K562 (cell line): ENCODE results near the gene FXR1. TPM values are rescaled to one million over a fixed set of nuclear protein-coding genes. Genes with fewer than 3 reads are reported as not detected.

ENCODE experiments used
- ADNP ChIP-seq: fragments of 200-800 bp; sonication (Bioruptor generic); IDR thresholded peaks from 2 replicates; pipeline ENCODE4 v1.6.1; 2016; ENCODE audit warnings: missing genetic modification characterization, missing compliant biosample characterization
- BACH1 ChIP-seq: fragments of 200-800 bp; sonication (Bioruptor generic); IDR thresholded peaks from 2 replicates; pipeline ENCODE4 v1.6.1; 2016; ENCODE audit warnings: missing genetic modification characterization, missing compliant biosample characterization
- E4F1 ChIP-seq: fragments of 250-450 bp; sonication (Bioruptor Pico); IDR thresholded peaks from 2 replicates; pipeline ENCODE4 v1.5.0; 2021; ENCODE audit warnings: mild to moderate bottlenecking, borderline replicate concordance
- HNRNPK ChIP-seq: fragments of 200-400 bp; formaldehyde crosslinking; IDR thresholded peaks from one replicate; pipeline ENCODE4 v1.6.1; 2018; ENCODE audit warnings: mild to moderate bottlenecking, low read depth, low read length; ENCODE audit not compliant: poor library complexity, severe bottlenecking
- KDM5B ChIP-seq: fragments of 200-600 bp; sonication (generic); IDR thresholded peaks from 2 replicates; pipeline ENCODE4 v1.6.1; 2012; ENCODE audit warnings: low read depth, mild to moderate bottlenecking, moderate library complexity, low read length, control low read depth, inconsistent platforms; ENCODE audit not compliant: insufficient replicate concordance
- MEF2D ChIP-seq: conservative IDR thresholded peaks from 2 replicates; pipeline ENCODE4 v1.6.1; 2016; ENCODE audit warnings: low read depth, missing genetic modification characterization, missing compliant biosample characterization
- NR2F6 ChIP-seq: fragments of 450-650 bp; formaldehyde crosslinking; IDR thresholded peaks from 2 replicates; pipeline ENCODE4 v1.4.0; 2020; ENCODE audit warnings: mild to moderate bottlenecking
- PHTF2 ChIP-seq: fragments of 250-450 bp; sonication (Bioruptor Pico); IDR thresholded peaks from 2 replicates; pipeline ENCODE4 v1.5.0; 2021; ENCODE audit warnings: mild to moderate bottlenecking
- RFX7 ChIP-seq: fragments of 250-450 bp; sonication (Bioruptor Pico); IDR thresholded peaks from 2 replicates; pipeline ENCODE4 v1.5.1; 2021; ENCODE audit warnings: mild to moderate bottlenecking
- RNF2 ChIP-seq: sonication (generic); IDR thresholded peaks from 2 replicates; pipeline ENCODE4 v1.6.1; 2016
- SAFB2 ChIP-seq: fragments of 200-400 bp; formaldehyde crosslinking; IDR thresholded peaks from 2 replicates; pipeline ENCODE4 v1.6.1; 2018; ENCODE audit warnings: borderline replicate concordance, low read length, low read depth, moderate library complexity; ENCODE audit not compliant: severe bottlenecking
- SIN3B ChIP-seq: fragments of 450-650 bp; IDR thresholded peaks from 2 replicates; pipeline ENCODE4 v1.6.1; 2017; ENCODE audit warnings: low read depth, mild to moderate bottlenecking, moderate library complexity
- SMAD1 ChIP-seq: fragments of 150-350 bp; IDR thresholded peaks from 2 replicates; pipeline ENCODE4 v1.6.1; 2014; ENCODE audit warnings: low read length, low read depth; ENCODE audit not compliant: partially characterized antibody
- ZNF280A ChIP-seq: fragments of 450-650 bp; IDR thresholded peaks from 2 replicates; pipeline ENCODE4 v1.6.1; 2018; ENCODE audit warnings: mild to moderate bottlenecking, low read depth; ENCODE audit not compliant: partially characterized antibody
- ZNF324 ChIP-seq: fragments of 250-450 bp; sonication (Bioruptor Pico); IDR thresholded peaks from 2 replicates; pipeline ENCODE4 v1.4.0; 2020; ENCODE audit warnings: mild to moderate bottlenecking
- ZNF354B ChIP-seq: fragments of 250-450 bp; sonication (Bioruptor Pico); IDR thresholded peaks from 2 replicates; pipeline ENCODE4 v1.4.0; 2020
- ZNF561 ChIP-seq: fragments of 450-650 bp; formaldehyde crosslinking; conservative IDR thresholded peaks from 2 replicates; pipeline ENCODE4 v1.4.0; 2020; ENCODE audit warnings: mild to moderate bottlenecking, moderate library complexity
- ZZZ3 ChIP-seq: fragments of 450-650 bp; IDR thresholded peaks from 2 replicates; pipeline ENCODE4 v1.6.1; 2016; ENCODE audit warnings: antibody characterized with exemption, mild to moderate bottlenecking, moderate library complexity
- polyA plus RNA-seq, 8 experiments: library from polyadenylated mRNA; depleted of rRNA in 4 of 8; stranded (reverse) in 5 of 8; unstranded in 3 of 8; fragments of >200 nt; fragmentation: Nextera tagmentation in 2 of 8; fragmentation: Illumina TruSeq in 1 of 8; extraction: Ambion mirVana in 2 of 8; extraction: Trizol in 1 of 8; gene quantifications; 2 replicates each; pipeline versions ENCODE4 v1.2.1 to v1.2.3, GENCODE V29; 2011 to 2014; ENCODE audit warnings: inconsistent platforms in 1 of 8, missing spikeins in 1 of 8
- total RNA-seq, 7 experiments: library from RNA; depleted of rRNA in 6 of 7; stranded (reverse); fragments of >200 nt in 6 of 7; fragmentation: Illumina TruSeq in 2 of 7; extraction: Trizol in 2 of 7; gene quantifications; 2 replicates each; pipeline versions ENCODE4 v1.2.1 to v1.2.3, GENCODE V29; 2011 to 2021; ENCODE audit warnings: low replicate concordance in 1 of 7
- TF ChIP-seq, protein P1 (sequence below): fragments of 150-350 bp; IDR thresholded peaks from 2 replicates; pipeline ENCODE4 v1.6.1; 2014; ENCODE audit warnings: low read depth, mild to moderate bottlenecking, low read length, borderline replicate concordance

Gene FXR1
- total and polyA plus RNA-seq, 9 of the 15 experiments (the other 6 are each of a cell fraction or from before 2014, with no cell fraction given): 59.4 to 177 (median 136) TPM

- TF ChIP-seq MEF2D (tag) (no peak), ZNF354B (CRISPR knock-in tag) (no peak), SAFB2 (no peak), RNF2 (no peak), E4F1 (no peak), NR2F6 (CRISPR knock-in tag) (no peak), RFX7 (CRISPR knock-in tag) (no peak), SIN3B (peak; percentile 85), SMAD1 (peak; percentile 22), ZNF280A (no peak), ZZZ3 (no peak), KDM5B (peak; percentile 91), ZNF324 (CRISPR knock-in tag) (no peak), PHTF2 (CRISPR knock-in tag) (no peak), BACH1 (tag) (no peak), HNRNPK (no peak), ADNP (tag) (no peak), ZNF561 (CRISPR knock-in tag) (no peak)
- TF ChIP-seq, protein P1, sequence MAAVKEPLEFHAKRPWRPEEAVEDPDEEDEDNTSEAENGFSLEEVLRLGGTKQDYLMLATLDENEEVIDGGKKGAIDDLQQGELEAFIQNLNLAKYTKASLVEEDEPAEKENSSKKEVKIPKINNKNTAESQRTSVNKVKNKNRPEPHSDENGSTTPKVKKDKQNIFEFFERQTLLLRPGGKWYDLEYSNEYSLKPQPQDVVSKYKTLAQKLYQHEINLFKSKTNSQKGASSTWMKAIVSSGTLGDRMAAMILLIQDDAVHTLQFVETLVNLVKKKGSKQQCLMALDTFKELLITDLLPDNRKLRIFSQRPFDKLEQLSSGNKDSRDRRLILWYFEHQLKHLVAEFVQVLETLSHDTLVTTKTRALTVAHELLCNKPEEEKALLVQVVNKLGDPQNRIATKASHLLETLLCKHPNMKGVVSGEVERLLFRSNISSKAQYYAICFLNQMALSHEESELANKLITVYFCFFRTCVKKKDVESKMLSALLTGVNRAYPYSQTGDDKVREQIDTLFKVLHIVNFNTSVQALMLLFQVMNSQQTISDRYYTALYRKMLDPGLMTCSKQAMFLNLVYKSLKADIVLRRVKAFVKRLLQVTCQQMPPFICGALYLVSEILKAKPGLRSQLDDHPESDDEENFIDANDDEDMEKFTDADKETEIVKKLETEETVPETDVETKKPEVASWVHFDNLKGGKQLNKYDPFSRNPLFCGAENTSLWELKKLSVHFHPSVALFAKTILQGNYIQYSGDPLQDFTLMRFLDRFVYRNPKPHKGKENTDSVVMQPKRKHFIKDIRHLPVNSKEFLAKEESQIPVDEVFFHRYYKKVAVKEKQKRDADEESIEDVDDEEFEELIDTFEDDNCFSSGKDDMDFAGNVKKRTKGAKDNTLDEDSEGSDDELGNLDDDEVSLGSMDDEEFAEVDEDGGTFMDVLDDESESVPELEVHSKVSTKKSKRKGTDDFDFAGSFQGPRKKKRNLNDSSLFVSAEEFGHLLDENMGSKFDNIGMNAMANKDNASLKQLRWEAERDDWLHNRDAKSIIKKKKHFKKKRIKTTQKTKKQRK: no peak
These were observed at the start of gene FXR1 (continued) for GRCh38 chr3:180912304-180913296.
